GM11168 (cell line): ENCODE measurements around the gene XPA.

Source experiments
- in situ Hi-C: fragments of 300-500 bp; cut with MboI; formaldehyde crosslinking; loops from one replicate; pipeline ENCODE4 v1.12.0; 2022; ENCODE audit warnings: low sequenced_read_pairs; ENCODE audit not compliant: unreplicated experiment

Gene XPA

GRCh38 chr9:97660847-97661246, 36.3 kb downstream of the XPA start:
- in situ Hi-C loops: no loop called here

- in situ Hi-C loops: no loop called here
Measured at GRCh38 chr9:97660340-97660739, 36.8 kb downstream of the XPA start.

GRCh38 chr9:97659771-97660170, 37.4 kb downstream of the XPA start:
- in situ Hi-C loops: no loop called here

- in situ Hi-C loops: no loop called here
Measured at GRCh38 chr9:97658707-97659106, 38.4 kb downstream of the XPA start.

- in situ Hi-C loops: no loop called here
Measured at GRCh38 chr9:97651646-97652045, 45.5 kb downstream of the XPA start.

- in situ Hi-C loops: no loop called here
Measured at GRCh38 chr9:97647996-97648395, 49.1 kb downstream of the XPA start.

GRCh38 chr9:97645720-97646119, 51.4 kb downstream of the XPA start:
- in situ Hi-C loops: no loop called here

GRCh38 chr9:97640325-97640724, 56.8 kb downstream of the XPA start:
- in situ Hi-C loops: no loop called here

GRCh38 chr9:97638666-97639065, 58.5 kb downstream of the XPA start:
- in situ Hi-C loops: no loop called here

GRCh38 chr9:97636903-97637302, 60.2 kb downstream of the XPA start:
- in situ Hi-C loops: no loop called here

GRCh38 chr9:97635026-97635425, 62.1 kb downstream of the XPA start:
- in situ Hi-C loops: no loop called here

GRCh38 chr9:97633859-97634490, 63.2 kb downstream of the XPA start:
- in situ Hi-C loops: no loop called here

- in situ Hi-C loops: no loop called here
Measured at GRCh38 chr9:97632985-97633858, 63.9 kb downstream of the XPA start, which contains the start of the genes NCBP1 and TSTD2. Gene NCBP1 (plus strand): TSS chr9:97633821. CDS start chr9:97633882, 61 bp downstream. Gene TSTD2 (minus strand): TSS chr9:97633368. CDS start chr9:97627562, 5,806 bp downstream.

GRCh38 chr9:97632248-97632984, 64.7 kb downstream of the XPA start:
- in situ Hi-C loops: no loop called here

GRCh38 chr9:97630591-97630990, 66.5 kb downstream of the XPA start:
- in situ Hi-C loops: no loop called here

GRCh38 chr9:97629156-97629555, 68.0 kb downstream of the XPA start:
- in situ Hi-C loops: no loop called here

- in situ Hi-C loops: no loop called here
Measured at GRCh38 chr9:97628668-97629067, 68.5 kb downstream of the XPA start.

- in situ Hi-C loops: no loop called here
Measured at GRCh38 chr9:97627624-97628023, 69.5 kb downstream of the XPA start.

GRCh38 chr9:97625620-97626019, 71.5 kb downstream of the XPA start:
- in situ Hi-C loops: no loop called here
